Body of pancreas (tissue), 4 donors: Measurements from ENCODE around the gene HECTD1.

Experiments used
- POLR2A ChIP-seq, 3 donors: fragments of 450-650 bp; IDR thresholded peaks; one replicate each; pipeline ENCODE4 v1.6.1; 2016; ENCODE audit warnings: antibody characterized with exemption in 3 of 3, mild to moderate bottlenecking in 2 of 3
- TF ChIP-seq, protein P1 (sequence below), 7 experiments: fragments of 450-650 bp in 4 of 7; fragments of 200-600 bp in 3 of 7; sonication (generic) in 3 of 7; IDR thresholded peaks; one replicate each; pipeline ENCODE4 v1.5.1; 2016 to 2019; ENCODE audit warnings: antibody characterized with exemption in 7 of 7

DNA sequence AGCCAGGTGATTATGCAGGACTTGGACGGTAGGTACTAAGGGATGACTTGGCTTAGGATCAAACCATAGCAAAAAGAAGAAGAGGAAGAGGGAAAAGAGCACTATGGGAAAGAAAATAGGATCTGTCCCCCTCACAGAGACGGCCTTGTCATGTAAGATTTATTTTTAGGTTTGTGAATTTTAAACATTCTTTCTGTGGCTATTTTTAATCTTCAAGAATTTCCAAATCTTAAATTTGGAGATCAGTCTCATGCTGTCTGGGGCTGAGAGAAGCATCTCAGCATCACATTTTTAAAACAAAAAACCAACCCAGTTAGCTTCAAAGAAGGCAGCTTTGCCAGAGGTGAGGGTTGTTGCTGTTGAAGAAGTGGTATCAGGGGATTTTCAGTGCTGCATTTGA is 128.8 kb downstream of the HECTD1 start:
- TF ChIP-seq, protein P1, sequence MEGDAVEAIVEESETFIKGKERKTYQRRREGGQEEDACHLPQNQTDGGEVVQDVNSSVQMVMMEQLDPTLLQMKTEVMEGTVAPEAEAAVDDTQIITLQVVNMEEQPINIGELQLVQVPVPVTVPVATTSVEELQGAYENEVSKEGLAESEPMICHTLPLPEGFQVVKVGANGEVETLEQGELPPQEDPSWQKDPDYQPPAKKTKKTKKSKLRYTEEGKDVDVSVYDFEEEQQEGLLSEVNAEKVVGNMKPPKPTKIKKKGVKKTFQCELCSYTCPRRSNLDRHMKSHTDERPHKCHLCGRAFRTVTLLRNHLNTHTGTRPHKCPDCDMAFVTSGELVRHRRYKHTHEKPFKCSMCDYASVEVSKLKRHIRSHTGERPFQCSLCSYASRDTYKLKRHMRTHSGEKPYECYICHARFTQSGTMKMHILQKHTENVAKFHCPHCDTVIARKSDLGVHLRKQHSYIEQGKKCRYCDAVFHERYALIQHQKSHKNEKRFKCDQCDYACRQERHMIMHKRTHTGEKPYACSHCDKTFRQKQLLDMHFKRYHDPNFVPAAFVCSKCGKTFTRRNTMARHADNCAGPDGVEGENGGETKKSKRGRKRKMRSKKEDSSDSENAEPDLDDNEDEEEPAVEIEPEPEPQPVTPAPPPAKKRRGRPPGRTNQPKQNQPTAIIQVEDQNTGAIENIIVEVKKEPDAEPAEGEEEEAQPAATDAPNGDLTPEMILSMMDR (IDR thresholded peaks at IDR 0.05): no peak
- TF ChIP-seq POLR2A (IDR thresholded peaks at IDR 0.05): no peak
